Erythroblast (primary cell): ENCODE results near the gene MTMR3.

Source experiments
- GATA1 ChIP-seq: IDR thresholded peaks from 2 replicates; pipeline ENCODE4 v1.6.1; 2011; ENCODE audit warnings: low read depth, mild to moderate bottlenecking, control low read depth, low read length, moderate library complexity
- POLR2A ChIP-seq: IDR thresholded peaks from 2 replicates; pipeline ENCODE4 v1.6.1; 2011; ENCODE audit warnings: mild to moderate bottlenecking, low read length

GRCh38 chr22:29983296-29983917 lies 100.4 kb downstream of the MTMR3 start:
- no peak for TF ChIP-seq POLR2A
- no peak for TF ChIP-seq GATA1
